ENCODE results near the gene UNKL. TPM values are rescaled to one million over a fixed set of nuclear protein-coding genes. Genes with fewer than 3 reads are reported as not detected.

The UNKL gene
- total RNA-seq, 1 donor from 2014 or later: 9.2 TPM

DNA sequence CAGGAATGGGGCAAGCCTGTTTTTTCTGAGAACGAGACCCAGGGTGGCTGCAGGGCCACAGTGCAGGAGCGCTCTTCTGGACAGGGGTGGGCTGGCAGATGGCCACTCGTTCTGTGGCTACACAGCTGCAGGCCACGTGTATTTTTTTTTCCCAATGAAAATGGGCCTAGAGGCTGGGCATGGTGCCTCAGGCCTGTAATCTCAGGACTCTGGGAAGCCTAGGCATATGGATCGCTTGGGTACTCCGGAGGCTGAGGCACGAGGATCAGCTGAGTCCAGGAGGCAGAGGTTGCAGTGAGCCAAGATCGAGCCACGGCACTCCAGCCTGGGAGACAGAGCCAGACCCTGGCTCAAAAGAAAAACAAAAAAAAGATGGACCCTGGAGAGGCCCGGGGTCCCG is 6.8 kb downstream of the UNKL start:
- no peak for DNase-seq (ENCODE audit: low read depth, low spot score)

DNA sequence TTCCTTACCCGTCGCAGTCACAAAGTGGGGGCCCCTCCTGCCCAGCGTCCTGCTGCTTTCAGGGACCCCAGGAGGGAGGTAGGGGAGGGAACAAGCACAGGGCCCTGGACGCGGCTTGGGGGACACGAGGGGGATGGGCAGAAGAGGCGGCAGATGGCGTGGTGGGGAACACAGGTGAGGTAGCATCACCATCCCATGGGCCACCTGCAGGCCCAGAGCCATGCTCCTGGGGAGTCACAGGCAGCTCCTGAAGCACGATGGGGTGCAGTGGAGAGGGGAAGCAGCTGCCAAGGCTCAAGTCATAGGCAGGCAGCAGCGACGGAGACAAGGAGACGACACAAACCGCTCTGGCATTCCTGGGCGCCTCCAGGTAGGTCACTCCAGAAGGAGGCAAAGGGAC is 10.8 kb downstream of the UNKL start:
- no peak for DNase-seq (ENCODE audit: low read depth, low spot score)

DNA sequence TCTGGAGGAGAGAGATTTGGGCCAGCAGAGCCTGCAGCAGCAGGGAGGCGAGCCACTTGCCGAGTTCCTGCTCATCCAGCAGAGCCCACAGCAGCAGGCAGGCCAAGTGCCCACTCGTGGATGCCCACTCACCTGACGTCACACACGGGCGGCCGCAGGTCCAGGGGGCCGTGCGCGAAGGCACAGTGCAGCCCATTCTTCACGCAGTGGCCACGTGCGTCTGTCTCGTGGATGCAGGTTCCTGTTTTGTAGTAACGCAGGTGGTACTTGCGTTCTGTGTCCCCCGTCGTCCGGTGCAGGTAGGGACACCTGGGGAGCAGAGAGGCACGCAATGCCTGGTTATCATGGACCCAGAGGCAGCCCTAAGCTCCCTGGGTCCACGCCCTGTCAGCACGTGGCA is 11.5 kb downstream of the UNKL start:
- DNase-seq (ENCODE audit: low read depth, low spot score): no peak

DNA sequence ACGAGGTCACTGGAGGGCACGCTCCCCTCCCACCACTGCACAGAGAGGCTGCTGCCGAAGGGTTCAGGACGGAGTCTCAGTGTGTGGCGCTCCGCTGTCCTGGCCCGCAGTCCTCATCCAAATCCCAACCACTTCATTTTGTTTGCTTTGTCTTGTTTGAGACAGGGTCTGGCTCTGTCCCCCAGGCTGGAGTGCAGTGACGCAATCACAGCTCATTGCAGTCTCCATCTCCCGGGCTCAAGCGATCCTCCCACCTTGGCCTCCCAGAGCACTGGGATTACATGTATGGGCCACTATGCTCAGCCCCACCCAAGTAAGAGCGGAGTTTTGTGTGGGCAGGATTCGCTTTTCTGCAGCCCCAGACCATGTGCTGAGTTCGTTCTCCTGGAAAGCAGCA is 12.7 kb downstream of the UNKL start:
- DNase-seq (ENCODE audit: low read depth, low spot score): no peak

DNA sequence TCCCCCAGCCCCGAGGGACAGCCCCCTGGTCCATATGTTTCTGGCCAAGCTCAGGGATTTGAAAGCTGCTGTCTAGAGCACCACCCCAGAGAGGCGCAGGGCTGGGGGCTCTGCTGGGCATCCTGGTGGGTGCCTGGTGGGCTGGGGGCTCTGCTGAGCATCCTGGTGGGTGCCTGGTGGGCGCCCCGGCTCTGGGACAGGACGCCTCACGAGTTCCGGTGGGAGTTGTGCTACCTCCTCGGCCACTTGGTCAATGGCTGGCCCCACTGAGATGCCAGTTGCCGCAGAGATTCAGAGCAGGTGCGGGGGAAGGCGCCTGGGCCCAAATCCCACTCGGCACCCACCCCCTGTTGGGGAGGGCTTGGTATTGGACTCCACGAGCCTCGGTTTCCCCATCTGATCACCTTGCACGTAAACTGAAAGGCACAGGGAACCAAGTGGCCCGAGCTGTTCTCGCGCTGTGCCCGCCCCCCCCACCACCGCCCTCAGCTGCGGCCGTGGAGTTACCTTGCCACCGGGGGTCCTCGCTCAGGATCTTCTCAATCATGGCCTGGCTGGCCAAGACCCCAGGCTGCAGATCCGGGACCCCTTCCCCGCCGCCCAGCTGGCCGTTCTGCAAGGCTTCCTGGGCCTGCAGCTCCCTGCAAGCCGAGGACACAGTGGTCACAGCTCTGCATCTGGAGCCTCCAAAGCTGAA is 13.3 kb downstream of the UNKL start:
- no peak for DNase-seq (ENCODE audit: low read depth, low spot score)

DNA sequence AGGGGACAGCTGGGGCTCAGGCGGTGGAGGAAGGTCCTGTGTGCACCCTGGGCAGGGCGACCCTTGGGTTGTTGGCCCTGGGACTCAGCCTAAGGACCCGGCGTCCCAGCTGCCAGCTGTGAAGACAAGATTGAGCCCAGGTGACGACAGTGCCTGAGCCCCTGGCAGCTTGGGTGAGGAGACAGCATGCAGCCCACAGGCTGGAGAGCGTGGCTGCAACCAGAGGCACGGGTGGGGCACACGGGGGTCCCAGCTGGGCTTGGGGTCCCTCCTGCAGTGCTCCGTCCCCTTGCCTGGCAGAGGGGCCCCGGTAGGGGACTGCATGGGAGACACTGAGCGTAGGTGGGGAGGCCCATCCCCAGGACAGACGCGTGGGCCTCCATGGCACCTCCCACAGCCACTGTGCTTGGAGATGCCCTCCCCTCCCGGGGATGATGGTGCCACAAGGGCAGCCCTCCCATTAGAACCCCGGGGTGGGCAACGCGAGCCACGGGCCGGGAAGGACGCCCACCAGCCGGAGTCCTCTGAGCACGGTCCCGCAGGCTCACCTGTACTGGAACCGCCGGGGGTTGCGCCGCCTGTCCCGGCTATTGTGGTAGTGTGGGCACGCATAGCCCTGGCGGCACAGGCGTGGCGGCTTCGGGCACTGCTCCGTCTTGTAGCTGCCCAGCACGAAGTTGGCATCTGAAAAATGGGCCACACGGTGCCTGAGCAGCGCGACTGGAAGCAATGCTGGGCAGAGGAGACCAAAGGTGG is 15.5 kb downstream of the UNKL start:
- no peak for DNase-seq (ENCODE audit: low read depth, low spot score)

DNA sequence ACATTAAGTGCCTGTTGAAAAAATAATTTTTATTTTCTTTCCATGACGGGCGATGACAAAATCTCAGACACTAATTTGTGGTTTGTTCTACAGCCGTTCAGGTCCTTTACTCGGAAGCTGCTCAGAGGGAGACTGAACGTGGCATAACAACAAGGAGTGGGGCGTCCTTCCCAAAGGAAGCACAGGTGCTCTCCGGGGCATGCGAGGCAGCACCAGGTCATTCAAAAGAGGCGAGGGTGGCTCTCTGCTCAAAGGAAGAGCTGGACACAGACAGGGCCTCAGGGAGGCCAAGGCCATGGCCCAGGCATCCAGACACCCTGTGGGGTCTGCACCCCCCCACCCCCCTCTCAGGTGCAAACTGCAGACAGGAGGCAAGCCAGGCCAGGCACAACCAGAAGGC is 16.2 kb downstream of the UNKL start:
- DNase-seq (ENCODE audit: low read depth, low spot score): no peak

DNA sequence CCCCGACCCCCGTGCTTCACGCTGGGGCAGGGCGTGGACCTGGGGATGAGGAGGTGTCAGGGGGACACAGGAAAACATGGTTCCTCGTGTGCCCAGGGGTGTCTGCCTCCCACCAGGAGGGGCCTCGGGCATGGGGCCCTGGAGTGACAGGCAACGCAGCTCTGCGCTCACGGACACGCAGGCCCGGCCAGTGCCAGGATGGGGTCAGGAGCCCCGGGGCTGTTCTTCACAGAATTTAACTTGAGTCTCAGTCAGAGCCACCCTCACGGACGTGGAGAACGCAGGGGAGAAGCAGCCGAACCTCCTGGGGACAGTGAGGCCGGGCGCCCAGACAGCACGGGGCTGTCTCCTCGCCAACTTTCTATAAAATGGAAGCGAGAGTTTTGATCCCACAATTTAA is 16.7 kb downstream of the UNKL start:
- DNase-seq (ENCODE audit: low read depth, low spot score): no peak

DNA sequence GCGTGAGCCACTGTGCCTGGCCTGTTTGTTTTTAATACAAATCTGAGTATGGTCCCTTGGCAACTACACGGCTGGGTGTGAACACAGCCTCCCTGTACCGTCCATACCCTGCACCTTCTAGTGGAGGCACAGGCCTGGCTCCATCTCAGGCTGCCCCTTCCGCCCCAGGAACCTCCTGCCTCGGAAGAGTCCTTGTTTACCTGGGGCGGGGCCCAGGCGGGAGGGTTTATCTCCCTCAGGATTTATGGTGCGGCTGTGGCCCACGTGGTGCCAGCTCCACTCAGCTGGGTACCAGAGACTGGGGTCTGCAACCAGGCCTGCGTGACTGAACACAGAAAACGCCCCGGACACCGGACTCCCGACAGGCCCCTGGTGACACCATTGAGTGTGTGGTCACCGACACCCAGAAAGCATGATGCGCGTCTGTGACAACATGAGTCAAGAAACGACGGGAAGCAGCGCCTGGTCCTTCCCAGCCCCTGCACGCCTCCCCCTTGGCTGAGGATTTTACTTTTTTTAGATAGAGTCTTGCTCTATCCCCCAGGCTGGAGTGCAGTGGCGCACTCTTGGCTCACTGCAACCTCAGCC is 19.0 kb downstream of the UNKL start:
- DNase-seq (ENCODE audit: low read depth, low spot score): no peak

DNA sequence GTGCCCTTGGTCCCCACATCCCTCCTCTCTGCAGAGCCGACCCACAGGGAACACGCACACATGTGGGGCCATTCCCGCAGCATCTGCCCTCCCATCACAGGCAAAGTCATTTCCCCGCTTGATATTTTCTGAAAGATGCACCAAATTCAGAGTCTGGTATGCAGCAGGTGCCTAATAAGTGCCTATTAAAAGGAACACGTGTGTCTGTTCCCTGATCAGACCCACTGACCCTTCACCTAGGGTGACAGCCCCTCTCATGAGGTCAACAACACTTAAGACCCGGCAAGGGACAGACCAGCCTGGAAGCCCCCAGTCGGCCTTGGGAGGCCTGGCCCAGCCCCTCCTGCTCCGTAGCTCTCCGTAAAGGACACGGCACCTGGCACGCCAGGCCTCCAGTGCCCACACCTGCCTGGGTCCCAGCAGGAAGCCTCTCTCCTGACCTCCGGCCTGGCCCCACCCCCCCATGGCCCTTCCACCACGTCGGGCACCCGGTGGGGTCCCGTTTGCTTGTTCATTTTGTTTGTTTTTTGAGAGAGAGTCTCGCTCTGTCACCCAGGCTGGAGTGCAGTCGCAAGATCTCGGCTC is 20.0 kb downstream of the UNKL start:
- no peak for DNase-seq (ENCODE audit: low read depth, low spot score)

DNA sequence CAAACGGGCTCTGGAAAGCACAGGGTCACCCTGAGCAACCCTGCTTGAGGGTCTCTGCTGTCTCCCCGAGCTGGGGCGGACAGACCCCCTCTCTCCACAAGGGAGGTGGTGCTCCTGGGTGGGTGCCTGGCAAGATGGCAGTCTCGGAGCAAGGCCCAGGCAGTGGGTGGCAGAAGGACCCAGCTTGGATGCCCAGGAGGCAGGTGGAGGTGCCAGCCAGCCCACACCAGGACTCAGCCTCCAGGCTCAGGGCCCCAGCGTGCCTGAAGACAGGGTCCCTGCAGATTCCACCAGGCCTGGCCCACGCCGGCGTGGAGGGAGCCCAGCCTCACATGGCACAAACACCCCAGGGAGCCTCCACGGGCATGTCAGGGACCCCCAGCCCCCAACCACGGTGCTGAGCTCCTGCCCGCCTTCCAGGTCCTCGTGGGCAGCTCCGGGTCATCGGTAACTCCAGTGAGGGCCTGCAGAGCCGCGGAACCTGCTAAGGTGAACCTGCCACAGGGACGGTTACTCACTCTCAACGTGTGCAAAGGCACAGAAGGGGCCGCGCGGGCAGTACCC is 20.8 kb downstream of the UNKL start:
- no peak for DNase-seq (ENCODE audit: low read depth, low spot score)

DNA sequence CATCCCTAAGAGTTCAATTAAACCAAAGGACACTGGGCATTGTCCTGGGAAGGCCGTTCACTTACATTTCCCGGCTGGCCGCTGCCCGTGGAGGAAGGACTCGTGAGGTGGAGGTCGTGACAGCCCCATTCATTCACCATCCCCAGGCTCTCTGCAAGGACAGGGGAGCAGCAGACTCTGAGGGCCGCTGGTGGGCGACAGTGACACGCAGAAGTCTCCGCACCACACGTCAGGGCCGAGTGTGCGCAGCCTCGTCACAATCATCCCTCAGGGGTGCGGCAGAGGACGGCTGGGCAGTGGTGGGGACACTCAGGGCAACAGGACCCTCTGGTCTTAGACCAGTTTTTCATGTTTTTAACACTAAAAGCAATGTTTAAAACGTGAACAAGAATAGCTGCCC is 21.7 kb downstream of the UNKL start:
- no peak for DNase-seq (ENCODE audit: low read depth, low spot score)

DNA sequence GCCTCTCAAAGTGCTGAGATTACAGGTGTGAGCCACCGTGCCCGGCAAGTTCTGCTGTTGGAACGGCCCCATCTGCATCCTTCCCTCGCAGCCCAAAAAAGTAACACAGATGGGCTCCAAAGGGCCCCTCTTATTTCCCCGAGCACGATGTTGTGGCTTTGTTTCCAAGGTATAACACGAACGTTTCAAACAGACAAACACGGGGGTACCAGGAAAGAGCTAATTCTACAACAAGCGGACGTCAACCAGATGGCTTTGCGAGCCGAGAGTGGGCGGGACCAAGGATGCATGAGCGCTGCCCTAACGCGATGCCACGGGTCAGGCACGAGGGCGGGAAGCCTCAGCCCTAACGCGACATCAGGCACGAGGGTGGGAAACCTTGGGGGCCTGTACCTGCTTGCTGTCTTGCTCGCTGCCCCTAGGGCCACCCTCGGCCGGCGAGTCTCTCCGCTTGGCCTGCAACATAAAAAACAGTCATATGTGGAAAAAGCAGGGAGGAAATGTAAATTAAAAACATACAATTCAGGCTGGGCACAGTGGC is 24.2 kb downstream of the UNKL start:
- no peak for DNase-seq (ENCODE audit: low read depth, low spot score)

DNA sequence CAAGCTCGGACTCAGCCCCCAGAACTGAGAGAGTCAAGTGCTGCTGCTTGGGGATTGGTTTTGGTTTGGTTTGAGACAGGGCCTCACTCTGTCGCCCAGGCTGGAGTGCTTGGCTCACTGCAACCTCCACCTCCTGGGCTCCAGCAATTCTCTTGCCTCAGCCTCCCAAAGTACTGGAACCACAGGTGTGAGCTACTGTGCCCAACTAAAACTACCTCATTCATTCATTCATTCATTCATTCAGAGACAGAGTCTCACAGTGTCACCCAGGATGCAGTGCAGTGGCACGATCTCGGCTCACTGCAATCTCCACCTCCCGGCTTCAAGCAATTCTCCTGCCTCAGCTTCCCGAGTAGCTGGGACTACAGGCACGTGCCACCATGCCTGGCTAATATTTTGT is 24.7 kb downstream of the UNKL start:
- DNase-seq (ENCODE audit: low read depth, low spot score): no peak

DNA sequence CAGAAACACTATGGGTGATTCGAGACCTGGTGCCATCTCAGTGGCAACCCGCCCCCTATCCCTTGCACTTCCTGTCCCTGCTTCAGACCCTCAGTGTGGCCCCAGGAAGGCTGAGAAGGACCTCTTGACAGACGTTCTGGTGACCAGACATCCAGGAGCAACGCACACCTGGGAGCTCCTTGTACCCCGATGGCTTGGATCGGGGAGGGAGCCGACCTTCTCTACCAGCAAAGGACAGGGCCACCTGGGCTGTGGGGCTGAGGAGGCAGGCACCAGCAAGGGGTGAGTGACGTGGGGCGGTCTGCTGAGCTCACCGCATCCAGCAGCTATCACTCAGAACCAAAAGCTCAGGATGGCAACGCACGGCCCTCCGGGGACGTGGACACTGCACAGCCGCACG is 27.2 kb downstream of the UNKL start:
- no peak for DNase-seq (ENCODE audit: low read depth, low spot score)

DNA sequence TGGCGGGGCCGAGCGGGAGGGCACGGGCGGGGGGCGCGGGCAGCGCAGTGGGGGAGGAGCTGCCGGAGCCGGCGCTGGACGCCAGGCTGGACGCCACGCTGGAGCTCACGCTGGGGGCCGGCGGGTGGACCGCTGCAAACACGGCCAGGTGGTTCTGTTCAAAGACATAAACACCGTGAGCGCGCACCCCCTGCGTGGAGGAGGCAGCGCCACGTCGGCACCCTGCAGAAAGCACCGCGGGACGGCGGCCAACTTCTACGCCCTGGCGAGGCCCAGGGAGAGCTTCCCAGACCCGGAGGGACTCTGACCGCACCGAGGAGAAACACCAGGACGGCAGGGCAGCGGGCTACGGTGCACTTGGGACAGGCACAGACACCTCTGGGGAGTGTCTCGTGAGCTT is 29.3 kb downstream of the UNKL start:
- no peak for DNase-seq (ENCODE audit: low read depth, low spot score)

DNA sequence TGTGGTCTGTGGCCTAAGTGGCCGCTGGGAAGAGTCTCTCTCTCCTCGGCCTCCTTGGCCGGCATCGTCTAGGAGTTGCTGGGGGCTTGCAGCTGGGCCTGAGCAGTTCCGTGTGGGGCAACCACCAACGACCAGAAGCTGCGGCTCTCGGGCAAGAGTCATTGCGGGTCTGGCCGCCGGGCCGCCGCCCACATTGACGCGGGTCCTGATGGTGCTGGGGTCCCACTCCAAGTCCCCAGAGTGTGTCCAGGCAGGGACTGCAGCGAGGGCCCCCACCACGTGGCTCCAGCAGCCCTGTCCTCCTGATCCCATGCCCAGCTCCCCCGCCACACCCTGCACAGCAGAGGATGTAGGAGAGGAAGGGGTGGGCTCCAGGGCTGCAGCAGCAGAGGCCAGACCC is 30.9 kb downstream of the UNKL start:
- DNase-seq (ENCODE audit: low read depth, low spot score): no peak

DNA sequence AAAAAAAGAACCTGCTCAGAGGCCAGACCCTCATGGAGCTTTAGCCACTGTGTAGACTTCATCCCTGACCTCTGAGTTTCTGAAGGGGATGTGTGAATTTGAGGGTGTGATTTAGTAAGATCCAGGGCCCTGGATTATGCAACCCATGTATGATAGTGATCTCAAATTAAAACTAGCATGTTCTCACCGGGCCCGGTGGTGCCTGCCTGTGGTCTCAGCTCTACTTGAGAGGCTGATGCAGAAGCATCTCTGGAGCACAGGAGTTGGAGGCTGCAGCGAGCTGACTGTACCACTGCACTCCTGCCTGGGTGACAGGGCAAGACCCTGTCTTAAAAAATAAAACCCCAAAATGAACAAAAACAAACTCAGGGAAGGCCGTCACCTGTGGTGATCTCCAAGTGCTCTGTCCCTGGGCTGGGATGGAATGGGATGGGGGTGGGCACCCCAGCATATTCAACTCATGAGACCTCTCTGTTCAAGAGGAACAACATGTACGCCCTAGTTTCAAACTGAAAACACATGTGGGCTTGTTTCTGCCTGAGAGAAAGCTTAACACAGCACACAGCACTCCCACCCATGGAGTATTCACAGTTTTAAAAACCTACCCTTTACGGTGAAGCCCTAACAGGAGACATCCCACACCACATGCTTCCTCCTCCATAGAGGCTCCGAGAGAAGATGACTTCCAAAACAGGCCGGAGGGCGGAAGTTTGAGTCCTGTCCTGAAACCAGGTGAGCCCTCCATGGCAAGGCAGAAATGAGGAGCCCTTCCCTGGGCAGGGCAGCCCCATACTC is 32.7 kb downstream of the UNKL start:
- DNase-seq (ENCODE audit: low read depth, low spot score): no peak

DNA sequence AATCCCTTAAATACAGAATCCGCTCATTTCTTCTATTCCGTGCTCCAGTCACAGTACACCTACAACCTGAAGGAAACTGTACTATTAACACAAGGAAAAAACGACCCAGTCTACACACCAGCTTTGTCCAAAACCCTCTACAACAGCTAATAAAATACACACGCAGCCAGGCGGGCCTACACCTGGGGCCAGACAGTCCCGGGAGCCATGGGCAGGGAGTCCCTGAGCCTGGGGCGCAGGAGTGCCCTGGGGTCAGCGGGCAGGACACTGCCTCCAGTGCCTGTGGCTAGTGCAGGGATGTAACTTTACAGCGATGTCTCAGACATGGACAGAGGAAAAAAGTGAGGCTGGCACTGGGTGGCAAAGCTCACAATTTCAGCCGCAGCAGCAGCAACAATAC is 34.3 kb downstream of the UNKL start:
- no peak for DNase-seq (ENCODE audit: low read depth, low spot score)

DNA sequence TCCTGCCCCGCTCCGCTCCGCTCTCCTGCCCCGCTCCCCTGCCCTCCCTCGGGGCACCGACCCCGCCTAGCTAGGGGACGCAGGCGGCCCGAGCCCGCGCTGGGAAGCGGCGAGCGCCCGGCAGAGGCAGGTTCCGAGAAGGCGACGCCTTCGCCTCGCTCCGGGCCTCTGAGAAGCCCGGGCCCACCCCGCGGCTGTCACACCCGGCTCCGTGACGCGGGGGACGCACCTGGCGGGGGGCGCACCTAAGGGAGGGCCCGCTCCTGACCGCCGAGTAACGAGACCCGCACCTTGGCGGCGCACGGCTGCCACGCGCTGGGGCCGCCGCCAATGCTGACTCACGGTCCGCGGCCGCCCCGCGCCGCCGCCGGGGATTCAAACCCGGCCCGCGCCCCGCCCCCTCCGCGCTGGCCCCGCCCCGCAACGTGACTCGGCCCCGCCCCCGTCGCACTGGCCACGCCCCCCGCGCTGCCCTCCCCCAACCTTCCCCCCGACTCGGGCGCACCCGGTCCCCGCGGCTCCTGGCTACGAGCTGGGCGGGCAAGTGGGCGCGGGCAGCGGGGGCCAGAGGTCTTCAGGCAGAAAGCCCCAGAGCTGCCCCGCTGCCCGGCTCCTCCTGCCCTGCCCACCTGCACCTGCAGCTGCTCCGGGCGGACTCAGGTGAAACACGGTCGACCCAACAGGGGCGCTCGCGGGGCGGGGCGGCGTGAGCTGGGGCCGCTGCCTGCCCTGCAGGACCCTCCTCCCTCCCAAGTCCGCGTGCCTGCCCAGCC is 35.0 kb downstream of the UNKL start:
- DNase-seq (ENCODE audit: low read depth, low spot score): no peak
